Measurements from ENCODE around the gene KCTD10.

KCTD10 gene

GRCh38 chr12:109494348-109494881 lies 17.3 kb upstream of the KCTD10 start:
- no peak for DNase-seq (ENCODE audit: low read depth in 2 of 2)

DNA sequence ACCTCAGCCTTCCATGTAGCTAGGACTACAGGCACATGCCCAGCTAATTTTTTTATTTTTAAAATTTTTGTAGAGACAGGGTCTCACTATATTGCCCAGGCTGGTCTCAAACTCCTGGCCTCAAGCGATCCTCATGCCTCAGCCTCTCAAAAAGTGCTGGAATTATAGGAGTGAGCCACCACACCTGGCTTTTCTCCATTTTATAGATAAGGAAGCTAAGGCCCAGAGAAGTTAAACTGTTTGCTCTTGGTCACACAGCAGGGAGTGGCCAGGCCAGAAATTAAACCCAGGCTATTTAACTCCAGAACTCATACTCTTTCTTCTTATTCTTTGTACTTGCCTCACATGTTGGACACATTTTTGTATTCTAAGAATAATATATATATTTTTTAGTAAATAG lies 16.8 kb upstream of the KCTD10 start:
- DNase-seq (ENCODE audit: low read depth in 2 of 2) = no peak

- no peak for DNase-seq (ENCODE audit: low read depth in 2 of 2)
Measured at GRCh38 chr12:109493090-109493489, 16.0 kb upstream of the KCTD10 start.

GRCh38 chr12:109492371-109492770 lies 15.3 kb upstream of the KCTD10 start:
- no peak for DNase-seq (ENCODE audit: low read depth in 2 of 2)

- DNase-seq (ENCODE audit: low read depth in 2 of 2) = no peak
Measured at GRCh38 chr12:109491671-109492070, 14.6 kb upstream of the KCTD10 start.

DNA sequence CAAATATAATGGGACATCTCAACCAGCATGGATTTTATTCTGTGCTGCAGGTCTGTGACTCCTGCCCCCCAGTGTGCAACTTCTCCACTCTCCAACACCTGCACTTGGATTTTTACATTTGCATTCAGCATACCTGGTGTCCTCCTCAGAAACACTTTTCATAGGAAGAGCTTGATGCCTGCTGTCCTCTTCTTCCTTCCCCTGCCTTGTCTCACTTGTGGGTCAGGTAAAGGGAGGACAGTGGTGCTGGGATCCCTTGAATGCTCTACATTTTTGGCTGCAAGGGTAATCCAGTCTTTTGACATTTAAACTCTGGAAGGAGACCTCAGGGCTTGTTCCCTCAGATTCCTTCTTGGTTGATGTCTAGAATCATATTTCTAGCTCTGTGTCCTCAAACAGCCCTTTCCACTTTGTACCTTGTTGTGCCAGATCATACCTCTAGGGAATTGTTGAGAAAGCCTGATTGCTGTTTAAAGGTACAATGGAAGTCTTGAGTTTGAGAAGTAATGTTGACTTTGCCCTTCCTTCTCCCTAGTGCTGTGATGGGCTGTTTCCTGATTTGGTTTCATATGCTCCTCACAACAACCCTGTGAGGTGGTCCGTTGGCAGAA lies 13.0 kb upstream of the KCTD10 start:
- DNase-seq (ENCODE audit: low read depth in 2 of 2) = no peak

GRCh38 chr12:109489016-109489954 lies 12.2 kb upstream of the KCTD10 start:
- DNase-seq (ENCODE audit: low read depth in 2 of 2) = no peak

GRCh38 chr12:109488051-109488665 lies 11.1 kb upstream of the KCTD10 start:
- DNase-seq (ENCODE audit: low read depth in 2 of 2) = no peak

- DNase-seq (ENCODE audit: low read depth in 2 of 2) = no peak
Measured at GRCh38 chr12:109487181-109488050, 10.3 kb upstream of the KCTD10 start.

DNA sequence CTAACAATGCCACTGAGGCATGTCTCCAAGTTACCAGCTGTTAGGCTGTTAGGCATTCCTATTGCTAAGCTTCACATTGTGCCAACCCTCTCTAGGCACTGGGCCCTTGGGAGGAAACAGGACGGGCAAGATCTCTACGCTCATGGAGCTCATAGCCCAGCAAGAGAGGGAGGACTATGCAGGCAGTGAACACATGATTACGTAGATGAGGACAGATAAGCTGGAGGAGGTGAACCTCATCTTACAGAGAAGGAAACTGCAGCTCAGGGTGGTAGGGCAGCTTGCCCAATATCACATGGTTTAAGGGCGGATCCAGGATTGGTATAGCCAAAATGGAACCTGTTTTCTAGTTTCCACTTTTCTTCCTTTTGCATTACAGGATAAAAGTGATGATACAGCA lies 8.1 kb upstream of the KCTD10 start:
- no peak for DNase-seq (ENCODE audit: low read depth in 2 of 2)

DNA sequence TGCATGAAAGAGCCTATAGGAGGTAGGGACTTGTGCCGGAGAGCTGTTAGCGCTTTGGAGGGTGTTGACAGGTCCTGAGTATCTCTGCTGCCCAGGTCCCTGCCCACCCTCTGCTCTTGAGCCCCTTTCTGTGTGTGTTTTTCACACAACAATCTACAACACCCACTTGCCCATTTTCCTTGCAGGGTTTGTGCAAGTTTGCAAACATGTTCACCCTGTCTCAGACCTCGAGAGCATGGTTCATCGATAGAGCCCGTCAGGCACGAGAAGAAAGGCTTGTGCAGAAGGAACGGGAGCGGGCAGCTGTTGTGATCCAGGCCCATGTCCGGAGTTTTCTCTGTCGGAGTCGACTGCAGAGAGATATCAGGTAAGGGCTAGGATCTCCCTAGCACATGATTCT lies 6.2 kb upstream of the KCTD10 start:
- no peak for DNase-seq (ENCODE audit: low read depth in 2 of 2)

- DNase-seq (ENCODE audit: low read depth in 2 of 2) = no peak
Measured at GRCh38 chr12:109482894-109483293, 5.8 kb upstream of the KCTD10 start.

GRCh38 chr12:109482491-109482890 lies 5.4 kb upstream of the KCTD10 start:
- DNase-seq (ENCODE audit: low read depth in 2 of 2) = no peak

GRCh38 chr12:109481863-109482262 lies 4.8 kb upstream of the KCTD10 start:
- no peak for DNase-seq (ENCODE audit: low read depth in 2 of 2)

- DNase-seq (ENCODE audit: low read depth in 2 of 2) = no peak
Measured at GRCh38 chr12:109480356-109480755, 3.3 kb upstream of the KCTD10 start.

GRCh38 chr12:109479761-109480160 lies 2.7 kb upstream of the KCTD10 start:
- no peak for DNase-seq (ENCODE audit: low read depth in 2 of 2)

- DNase-seq (ENCODE audit: low read depth in 2 of 2) = no peak
Measured at GRCh38 chr12:109477963-109478315, 839 bp upstream of the KCTD10 start.

GRCh38 chr12:109476807-109477184 lies 304 bp downstream of the KCTD10 start:
- no peak for DNase-seq (ENCODE audit: low read depth in 2 of 2)

DNA sequence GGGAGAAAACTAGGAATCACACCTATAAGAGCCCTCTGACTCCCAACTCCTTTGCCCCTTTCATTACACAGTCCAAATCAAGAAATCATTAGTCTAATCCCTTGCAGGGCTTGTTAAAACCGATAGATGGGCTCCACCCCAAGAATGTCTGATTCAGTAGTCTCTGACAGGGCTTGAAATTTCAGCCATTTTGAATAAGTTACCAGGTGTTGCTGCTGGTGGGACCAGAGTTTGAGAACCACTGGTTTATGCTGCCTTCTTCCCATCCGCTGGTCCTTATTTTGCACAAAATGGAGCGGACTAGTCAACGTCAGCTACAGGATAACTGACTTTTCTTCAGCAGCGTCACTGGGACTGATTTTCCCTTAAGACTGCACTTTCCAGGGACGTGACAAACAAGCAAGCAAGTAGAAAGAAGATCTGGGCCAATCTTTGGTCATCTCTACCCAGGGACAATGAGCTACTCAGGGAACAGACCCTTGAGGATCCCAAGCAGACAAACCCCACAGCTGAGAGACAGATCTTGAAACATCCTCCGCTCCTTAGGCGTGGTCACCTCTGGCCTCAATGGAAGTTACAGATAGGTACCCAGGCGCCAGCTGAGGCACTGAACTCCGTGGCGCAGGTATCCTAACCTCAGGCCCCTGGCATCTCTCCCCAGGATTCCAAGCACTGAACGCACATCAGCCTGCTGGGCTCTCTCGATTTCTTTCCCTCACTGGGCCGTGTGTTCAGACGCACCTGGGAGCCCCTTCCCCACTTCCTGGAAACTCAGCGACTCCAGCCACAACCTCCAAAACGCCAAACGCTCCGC lies 900 bp downstream of the KCTD10 start:
- no peak for DNase-seq (ENCODE audit: low read depth in 2 of 2)

- DNase-seq (ENCODE audit: low read depth in 2 of 2) = no peak
Measured at GRCh38 chr12:109475121-109475520, 2.0 kb downstream of the KCTD10 start.

All from stimulated activated CD4-positive, alpha-beta T cell treated with anti-CD3 and anti-CD28 coated beads, Interleukin-4, amount 100 ng/mL, for 48 hours (primary cell).